Middle frontal gyrus (tissue), 1 donor: ENCODE measurements around the gene ESR1.
"Not testable (repeated sequence)": the region's sequence is repeated elsewhere in the genome, so short reads cannot be mapped to it uniquely, and the experiment has no call there.

Experiments used
- DNase-seq: peaks from one replicate; pipeline ENCODE4 v3.0.0-alpha.2; 2015; ENCODE audit warnings: low spot score; ENCODE audit errors: extremely low spot score

ESR1 gene

GRCh38 chr6:151975795-151976194 lies 168.3 kb downstream of the ESR1 start:
- no peak for DNase-seq

GRCh38 chr6:151988199-151988598 lies 180.7 kb downstream of the ESR1 start:
- not testable (repeated sequence) for DNase-seq

GRCh38 chr6:151992091-151992490 lies 184.6 kb downstream of the ESR1 start:
- DNase-seq = no peak

GRCh38 chr6:151993364-151993763 lies 185.9 kb downstream of the ESR1 start:
- DNase-seq = no peak

GRCh38 chr6:151998784-151999183 lies 191.3 kb downstream of the ESR1 start:
- no peak for DNase-seq

- no peak for DNase-seq
These were observed 191.7 kb downstream of the ESR1 start for GRCh38 chr6:151999194-151999593.

GRCh38 chr6:152001408-152001807 lies 193.9 kb downstream of the ESR1 start:
- no peak for DNase-seq

GRCh38 chr6:152002306-152002705 lies 194.8 kb downstream of the ESR1 start:
- DNase-seq = no peak

GRCh38 chr6:152004036-152004566 lies 196.6 kb downstream of the ESR1 start:
- no peak for DNase-seq

GRCh38 chr6:152004896-152005295 lies 197.4 kb downstream of the ESR1 start:
- no peak for DNase-seq

- DNase-seq = no peak
These were observed 201.3 kb downstream of the ESR1 start for GRCh38 chr6:152008779-152009178.

GRCh38 chr6:152012227-152012626 lies 204.7 kb downstream of the ESR1 start:
- DNase-seq = no peak

GRCh38 chr6:152018876-152019275 lies 211.4 kb downstream of the ESR1 start:
- DNase-seq = no peak

- DNase-seq = no peak
These were observed 214.8 kb downstream of the ESR1 start for GRCh38 chr6:152022303-152022702.

- no peak for DNase-seq
These were observed 216.1 kb downstream of the ESR1 start for GRCh38 chr6:152023613-152024012.

GRCh38 chr6:152026291-152026690 lies 218.8 kb downstream of the ESR1 start:
- no peak for DNase-seq

GRCh38 chr6:152026744-152027143 lies 219.3 kb downstream of the ESR1 start:
- not testable (repeated sequence) for DNase-seq

GRCh38 chr6:152033765-152034164 lies 226.3 kb downstream of the ESR1 start:
- not testable (repeated sequence) for DNase-seq

GRCh38 chr6:152034631-152035030 lies 227.1 kb downstream of the ESR1 start:
- no peak for DNase-seq

- DNase-seq = no peak
These were observed 238.6 kb downstream of the ESR1 start for GRCh38 chr6:152046118-152046517.

- no peak for DNase-seq
These were observed 241.4 kb downstream of the ESR1 start for GRCh38 chr6:152048921-152049320.

GRCh38 chr6:152049502-152049901 lies 242.0 kb downstream of the ESR1 start:
- no peak for DNase-seq

- DNase-seq = no peak
These were observed 243.1 kb downstream of the ESR1 start for GRCh38 chr6:152050451-152051195.
